BLaER1 (cell line): ENCODE data around the gene EIPR1.

ENCODE experiments used
- H3K27ac ChIP-seq: shearing (Covaris generic); formaldehyde crosslinking; 2 replicates; pipeline ENCODE4 v1.8.1; 2022
- H3K27me3 ChIP-seq: shearing (Covaris generic); formaldehyde crosslinking; 2 replicates; pipeline ENCODE4 v1.8.1; 2022
- H3K36me3 ChIP-seq: shearing (Covaris generic); formaldehyde crosslinking; 2 replicates; pipeline ENCODE4 v1.8.1; 2022
- H3K4me1 ChIP-seq: shearing (Covaris generic); formaldehyde crosslinking; 2 replicates; pipeline ENCODE4 v1.8.1; 2022
- H3K4me2 ChIP-seq: shearing (Covaris generic); formaldehyde crosslinking; 2 replicates; pipeline ENCODE4 v1.8.1; 2022
- H3K4me3 ChIP-seq: shearing (Covaris generic); formaldehyde crosslinking; 2 replicates; pipeline ENCODE4 v1.8.1; 2022
- H3K9ac ChIP-seq: shearing (Covaris generic); formaldehyde crosslinking; 2 replicates; pipeline ENCODE4 v1.8.1; 2022
- H3K9me3 ChIP-seq: shearing (Covaris generic); formaldehyde crosslinking; 2 replicates; pipeline ENCODE4 v1.8.1; 2022
- H4K20me1 ChIP-seq: shearing (Covaris generic); formaldehyde crosslinking; 2 replicates; pipeline ENCODE4 v1.8.1; 2022
- Cebpa-rat ChIP-seq: shearing (Covaris generic); IDR thresholded peaks from 2 replicates; pipeline ENCODE4 v1.8.1; 2022

Gene EIPR1

DNA sequence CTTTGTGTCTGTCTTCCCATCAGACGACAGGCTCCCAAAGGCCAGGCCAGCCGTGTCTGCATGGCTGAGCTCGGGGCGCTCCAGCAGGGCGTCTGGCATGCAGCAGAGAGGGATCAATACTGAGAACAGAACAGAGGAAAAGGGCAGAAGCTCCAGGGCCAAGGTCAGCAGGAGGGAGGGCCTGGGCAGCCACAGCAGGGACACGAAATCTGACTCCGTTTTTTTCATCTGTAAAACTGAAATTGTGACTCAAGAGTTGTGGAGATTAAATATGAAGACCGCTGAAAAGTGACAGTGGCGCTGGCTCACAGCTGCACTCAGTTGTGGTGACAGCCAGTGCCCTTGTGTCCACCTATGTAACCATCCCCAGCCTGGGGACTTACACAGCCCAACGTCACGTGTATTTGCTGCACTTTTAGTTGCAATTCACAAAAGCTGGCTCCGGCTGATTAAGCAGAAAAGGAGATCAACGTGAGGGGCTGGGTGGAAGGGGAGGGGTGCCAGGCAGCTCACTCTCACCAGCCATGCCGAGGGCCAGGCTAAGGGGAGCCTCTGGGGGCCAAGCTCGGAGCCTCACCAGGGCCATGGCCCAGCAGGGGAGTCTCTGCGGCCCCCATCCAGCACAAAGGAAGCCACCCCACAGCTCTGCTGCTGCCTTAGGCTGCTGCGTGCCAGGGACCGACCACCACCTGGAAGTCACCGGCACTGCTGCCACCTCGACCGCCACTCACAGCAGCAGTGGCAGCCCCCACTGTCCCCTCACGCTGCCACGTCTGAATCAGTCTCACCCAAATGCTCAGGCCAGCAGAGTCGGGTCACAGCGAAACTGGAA lies 74.7 kb downstream of the EIPR1 start:
- peak overlapping the region; percentile 61 for H3K4me3 ChIP-seq

DNA sequence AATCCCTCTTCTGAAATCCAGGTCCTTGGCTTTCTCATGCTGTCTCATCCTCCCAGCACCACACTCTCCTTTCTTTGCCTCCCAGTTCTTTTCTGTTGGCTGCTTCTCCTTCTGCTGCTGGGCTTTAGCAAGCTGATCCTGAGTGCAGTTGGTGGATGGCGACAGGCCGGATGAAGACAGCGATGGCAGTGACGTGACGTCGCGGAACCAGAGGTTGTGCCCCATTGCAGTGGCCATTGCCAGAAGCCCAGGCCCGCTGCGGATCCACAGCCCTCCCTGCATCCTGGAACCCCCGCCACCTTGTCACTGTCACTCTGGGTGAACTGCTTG lies 75.2 kb downstream of the EIPR1 start:
- TF ChIP-seq Cebpa-rat = no peak
- H3K27me3 ChIP-seq = no peaks in the 10 kb centered on the region
- H3K9me3 ChIP-seq = peaks cover 20% of the 10 kb centered on the region
- H3K4me2 ChIP-seq = peak overlapping the region; percentile 94
- no peak overlapping the region for H3K4me3 ChIP-seq
- H3K27ac ChIP-seq = peak overlapping the region; percentile 87
- H3K36me3 ChIP-seq = peaks cover 50% of the 10 kb centered on the region
- peaks cover 35% of the 10 kb centered on the region for H3K4me1 ChIP-seq
- H3K9ac ChIP-seq = peak overlapping the region; percentile 76; the same call in 1 of the 2 replicates
- no peaks in the 10 kb centered on the region for H4K20me1 ChIP-seq

More for the DNA sequence above, 74.7 kb downstream of the EIPR1 start:
- Histone ChIP-seq H3K9me3 (peaks cover 15% of the 10 kb centered on the region), H3K4me2 (peak overlapping the region; percentile 94), H3K9ac (peak overlapping the region; percentile 76), H3K36me3 (peaks cover 45% of the 10 kb centered on the region), H3K27me3 (no peaks in the 10 kb centered on the region), H4K20me1 (no peaks in the 10 kb centered on the region), H3K27ac (peak overlapping the region; percentile 87), H3K4me1 (peaks cover 31% of the 10 kb centered on the region)
- no peak for TF ChIP-seq Cebpa-rat

DNA sequence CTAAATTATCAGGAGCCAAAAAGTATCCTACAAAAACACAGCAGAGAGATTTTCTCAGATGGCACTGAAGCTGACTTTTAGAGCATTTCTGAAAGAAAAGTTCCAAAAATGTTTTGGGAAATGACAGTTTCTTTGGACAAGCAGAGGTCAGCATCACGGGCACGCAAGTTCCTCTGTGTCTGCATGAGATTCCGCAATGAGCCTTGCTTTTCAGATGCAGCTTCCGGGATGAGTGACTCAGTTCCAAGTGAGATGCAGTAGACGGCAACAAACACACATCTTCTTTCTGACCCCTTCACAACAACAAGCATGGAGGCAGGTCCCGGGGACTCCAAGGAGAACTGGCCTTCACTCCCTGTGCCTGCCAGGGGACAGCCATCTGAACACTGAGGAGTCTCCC lies 76.6 kb downstream of the EIPR1 start:
- peaks cover 35% of the 10 kb centered on the region for H3K4me1 ChIP-seq
- no peak overlapping the region for H3K9ac ChIP-seq
- no peak overlapping the region for H3K4me2 ChIP-seq
- no peaks in the 10 kb centered on the region for H4K20me1 ChIP-seq
- peaks cover 51% of the 10 kb centered on the region for H3K36me3 ChIP-seq
- no peaks in the 10 kb centered on the region for H3K27me3 ChIP-seq
- TF ChIP-seq Cebpa-rat = no peak
- no peak overlapping the region for H3K27ac ChIP-seq
- no peak overlapping the region for H3K4me3 ChIP-seq
- peaks cover 20% of the 10 kb centered on the region for H3K9me3 ChIP-seq

DNA sequence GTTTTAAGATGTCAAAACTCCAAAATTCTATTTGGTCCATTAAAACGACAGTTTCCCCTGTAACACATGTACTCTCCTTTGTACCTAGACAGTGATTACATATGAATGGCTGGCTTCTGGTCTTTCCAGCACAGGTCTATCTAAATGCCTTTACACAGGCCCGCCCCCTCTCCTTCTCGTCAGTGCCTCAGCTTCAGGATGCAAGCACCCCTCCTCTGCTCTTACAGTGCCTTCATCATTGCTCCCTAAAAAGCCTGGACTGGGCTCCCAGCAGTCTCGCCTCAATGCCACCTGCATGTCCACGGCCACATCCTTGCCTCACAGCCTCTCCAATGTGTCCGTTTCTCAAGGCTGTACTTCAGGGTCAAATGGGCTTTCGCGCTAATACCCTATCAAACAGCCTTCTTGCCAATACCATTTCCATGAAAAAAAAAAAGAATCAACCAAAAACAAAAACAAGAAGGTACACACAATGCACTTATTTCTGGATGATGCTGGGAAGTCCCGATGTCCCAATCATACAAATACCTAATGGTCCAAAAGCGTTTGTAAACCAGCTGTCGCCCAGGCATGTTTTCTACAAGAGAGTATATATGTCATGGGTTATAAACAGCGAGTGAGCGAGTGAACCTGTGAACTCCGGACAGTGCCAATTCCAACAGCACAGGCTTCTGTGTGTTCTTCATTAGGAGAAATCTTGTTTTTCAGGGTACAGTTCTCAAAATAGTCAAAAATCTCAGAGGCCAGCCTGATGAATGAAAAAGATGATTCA lies 77.2 kb downstream of the EIPR1 start:
- H3K27ac ChIP-seq = no peak overlapping the region
- H3K9ac ChIP-seq = no peak overlapping the region
- no peaks in the 10 kb centered on the region for H4K20me1 ChIP-seq
- H3K9me3 ChIP-seq = peaks cover 20% of the 10 kb centered on the region
- peaks cover 35% of the 10 kb centered on the region for H3K4me1 ChIP-seq
- H3K27me3 ChIP-seq = no peaks in the 10 kb centered on the region
- H3K36me3 ChIP-seq = peaks cover 51% of the 10 kb centered on the region
- H3K4me2 ChIP-seq = no peak overlapping the region
- H3K4me3 ChIP-seq = no peak overlapping the region
- no peak for TF ChIP-seq Cebpa-rat

DNA sequence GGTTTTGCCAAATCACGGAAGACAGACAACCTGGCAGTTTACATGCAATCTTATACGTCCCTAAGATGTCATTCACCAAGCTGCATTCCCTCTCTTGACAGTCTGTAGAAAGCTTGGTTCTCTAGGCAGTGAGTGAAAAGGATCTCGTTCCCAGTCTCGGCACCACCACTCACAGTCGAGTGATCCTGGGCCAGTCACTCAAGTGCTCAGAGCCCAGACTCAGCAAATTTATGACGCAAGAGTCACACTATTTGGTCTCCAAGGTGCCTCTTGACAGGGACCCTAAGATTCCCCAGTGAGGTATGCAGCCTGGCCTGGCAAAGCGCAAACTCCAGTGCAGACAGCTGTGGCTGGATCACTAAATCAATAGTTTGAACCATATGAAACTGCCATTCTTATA lies 77.9 kb downstream of the EIPR1 start:
- H4K20me1 ChIP-seq = no peaks in the 10 kb centered on the region
- H3K27me3 ChIP-seq = no peaks in the 10 kb centered on the region
- H3K4me1 ChIP-seq = peaks cover 35% of the 10 kb centered on the region
- H3K36me3 ChIP-seq = peaks cover 51% of the 10 kb centered on the region
- peaks cover 20% of the 10 kb centered on the region for H3K9me3 ChIP-seq
- no peak overlapping the region for H3K4me2 ChIP-seq
- TF ChIP-seq Cebpa-rat = no peak
- no peak overlapping the region for H3K4me3 ChIP-seq
- no peak overlapping the region for H3K9ac ChIP-seq
- no peak overlapping the region for H3K27ac ChIP-seq

DNA sequence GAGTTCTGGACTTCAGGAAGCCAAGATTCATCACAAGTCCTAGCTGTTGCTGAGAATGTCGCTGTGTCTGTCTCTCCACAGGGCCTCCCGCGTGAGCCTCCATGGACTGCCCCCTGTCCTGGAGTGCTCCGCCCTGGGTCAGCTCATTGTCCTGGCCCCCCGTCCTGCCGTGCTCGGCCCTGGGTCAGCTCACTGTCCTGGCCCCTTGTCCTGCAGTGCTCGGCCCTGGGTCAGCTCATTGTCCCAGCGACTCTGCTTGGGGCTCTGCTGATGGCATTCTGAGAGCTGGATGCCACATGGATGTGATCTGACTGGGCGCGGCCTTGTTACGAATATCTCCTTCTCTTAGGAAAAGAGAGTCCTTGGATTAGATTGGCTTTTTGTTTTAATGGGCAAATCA lies 78.5 kb downstream of the EIPR1 start:
- no peak overlapping the region for H3K4me3 ChIP-seq
- no peak for TF ChIP-seq Cebpa-rat
- no peaks in the 10 kb centered on the region for H3K27me3 ChIP-seq
- peaks cover 51% of the 10 kb centered on the region for H3K36me3 ChIP-seq
- no peaks in the 10 kb centered on the region; the same call in 1 of the 2 replicates for H4K20me1 ChIP-seq
- no peak overlapping the region for H3K27ac ChIP-seq
- H3K4me2 ChIP-seq = no peak overlapping the region
- H3K4me1 ChIP-seq = peaks cover 35% of the 10 kb centered on the region
- H3K9me3 ChIP-seq = peaks cover 20% of the 10 kb centered on the region
- H3K9ac ChIP-seq = no peak overlapping the region

DNA sequence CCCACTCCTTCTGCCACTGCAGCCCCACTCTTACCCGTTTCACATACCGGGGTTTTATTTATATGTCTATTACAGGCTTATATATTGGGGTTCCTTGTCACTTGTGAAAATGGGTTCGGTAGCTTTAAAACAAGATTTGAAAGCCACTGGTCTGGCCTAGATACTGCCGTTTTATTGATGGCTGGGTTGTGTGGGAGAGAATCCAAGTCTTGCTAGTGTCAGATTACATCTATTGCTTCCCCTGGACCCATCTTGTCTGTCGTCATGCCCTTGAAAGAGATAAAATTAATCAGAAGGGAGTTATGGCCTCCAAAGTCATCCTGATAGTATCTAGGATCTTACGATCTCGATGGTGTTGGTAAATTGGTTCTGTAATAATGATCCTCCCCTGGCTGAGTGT lies 79.4 kb downstream of the EIPR1 start:
- peaks cover 20% of the 10 kb centered on the region for H3K9me3 ChIP-seq
- H3K4me1 ChIP-seq = peaks cover 26% of the 10 kb centered on the region
- H3K27ac ChIP-seq = no peak overlapping the region
- H3K9ac ChIP-seq = no peak overlapping the region
- peaks cover 4% of the 10 kb centered on the region; the same call in 1 of the 2 replicates for H4K20me1 ChIP-seq
- H3K27me3 ChIP-seq = no peaks in the 10 kb centered on the region
- H3K36me3 ChIP-seq = peaks cover 51% of the 10 kb centered on the region
- H3K4me3 ChIP-seq = no peak overlapping the region
- no peak for TF ChIP-seq Cebpa-rat
- H3K4me2 ChIP-seq = peak overlapping the region; percentile 44

DNA sequence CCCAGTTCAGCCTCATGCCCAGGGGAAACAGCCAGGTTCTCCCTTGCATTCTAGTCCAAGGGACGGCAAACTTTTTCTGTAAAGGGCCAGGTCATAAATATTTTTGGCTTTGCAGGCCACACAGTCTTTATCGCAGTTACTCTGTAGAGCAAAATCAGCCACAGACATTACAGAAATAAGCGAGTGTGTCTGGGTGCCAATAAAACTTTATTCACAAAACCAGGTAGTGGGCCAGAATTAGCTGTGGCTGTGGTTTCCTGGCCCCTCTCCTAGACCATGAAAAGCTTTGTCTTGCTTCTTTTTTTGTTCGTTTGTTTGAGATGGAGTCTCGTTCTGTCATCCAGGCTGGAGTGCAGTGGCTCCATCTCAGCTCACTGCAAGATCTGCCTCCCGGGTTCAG lies 80.1 kb downstream of the EIPR1 start:
- Histone ChIP-seq H3K9ac (no peak overlapping the region), H3K9me3 (peaks cover 20% of the 10 kb centered on the region), H3K4me3 (no peak overlapping the region), H3K27me3 (no peaks in the 10 kb centered on the region), H3K4me2 (peak overlapping the region; percentile 44), H3K27ac (no peak overlapping the region), H4K20me1 (peaks cover 7% of the 10 kb centered on the region; the same call in 1 of the 2 replicates), H3K36me3 (peaks cover 51% of the 10 kb centered on the region), H3K4me1 (peaks cover 19% of the 10 kb centered on the region)
- TF ChIP-seq Cebpa-rat = no peak

DNA sequence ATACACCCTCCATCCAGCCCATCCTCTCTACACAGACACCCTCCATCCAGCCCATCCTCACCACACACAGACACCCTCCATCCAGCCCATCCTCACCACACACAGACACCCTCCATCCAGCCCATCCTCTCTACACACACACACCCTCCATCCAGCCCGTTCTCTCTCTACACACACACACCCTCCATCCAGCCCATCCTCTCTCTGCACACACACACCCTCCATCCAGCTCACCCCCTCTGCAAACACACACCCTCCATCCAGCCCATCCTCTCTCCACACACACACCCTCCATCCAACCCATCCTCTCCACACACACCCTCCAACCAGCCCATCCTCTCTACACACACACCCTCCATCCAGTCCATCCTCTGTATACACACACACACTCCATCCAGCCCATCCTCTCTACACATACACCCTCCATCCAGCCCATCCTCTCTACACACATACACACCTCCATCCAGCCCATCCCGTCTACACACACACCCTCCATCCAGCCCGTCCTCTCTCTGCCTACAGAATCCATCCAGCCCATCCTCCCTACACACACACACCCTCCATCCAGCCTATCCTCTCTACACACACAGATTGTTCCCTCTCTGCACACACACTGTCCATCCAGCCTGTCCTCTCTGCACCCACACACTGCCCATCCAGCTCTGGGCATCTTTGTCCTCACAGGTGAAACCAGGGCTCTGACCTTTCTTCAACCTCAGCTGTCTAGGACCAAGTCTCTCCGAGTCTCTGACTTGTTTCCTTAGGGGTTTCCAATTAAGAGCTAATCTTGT lies 81.2 kb downstream of the EIPR1 start:
- peaks cover 20% of the 10 kb centered on the region for H3K9me3 ChIP-seq
- no peak overlapping the region for H3K27ac ChIP-seq
- no peaks in the 10 kb centered on the region for H3K27me3 ChIP-seq
- H3K4me3 ChIP-seq = no peak overlapping the region
- no peak overlapping the region for H3K4me2 ChIP-seq
- peaks cover 17% of the 10 kb centered on the region for H3K4me1 ChIP-seq
- H4K20me1 ChIP-seq = peaks cover 7% of the 10 kb centered on the region; the same call in 1 of the 2 replicates
- TF ChIP-seq Cebpa-rat = no peak
- H3K9ac ChIP-seq = no peak overlapping the region
- H3K36me3 ChIP-seq = peaks cover 49% of the 10 kb centered on the region
